Suprapubic skin (tissue), 4 donors: ENCODE results near the gene DCDC2B.

ENCODE experiments used
- POLR2A ChIP-seq, 2 donors: fragments of 450-650 bp; IDR thresholded peaks; one replicate each; pipeline ENCODE4 v1.6.1; 2017; ENCODE audit warnings: antibody characterized with exemption in 2 of 2, mild to moderate bottlenecking in 2 of 2, moderate library complexity in 2 of 2
- POLR2AphosphoS5 ChIP-seq, 3 donors: sonication (generic); formaldehyde crosslinking; IDR thresholded peaks; one replicate each; pipeline ENCODE4 v1.6.1; 2017; ENCODE audit warnings: antibody characterized with exemption in 3 of 3
- TF ChIP-seq, protein P1 (sequence below), 2 donors: fragments of 200-600 bp in 1 of 2; fragments of 450-650 bp in 1 of 2; sonication (generic) in 1 of 2; IDR thresholded peaks; one replicate each; pipeline ENCODE4 v1.5.1; 2016 to 2019; ENCODE audit warnings: antibody characterized with exemption in 2 of 2, mild to moderate bottlenecking in 1 of 2, moderate library complexity in 1 of 2

- TF ChIP-seq, protein P1, sequence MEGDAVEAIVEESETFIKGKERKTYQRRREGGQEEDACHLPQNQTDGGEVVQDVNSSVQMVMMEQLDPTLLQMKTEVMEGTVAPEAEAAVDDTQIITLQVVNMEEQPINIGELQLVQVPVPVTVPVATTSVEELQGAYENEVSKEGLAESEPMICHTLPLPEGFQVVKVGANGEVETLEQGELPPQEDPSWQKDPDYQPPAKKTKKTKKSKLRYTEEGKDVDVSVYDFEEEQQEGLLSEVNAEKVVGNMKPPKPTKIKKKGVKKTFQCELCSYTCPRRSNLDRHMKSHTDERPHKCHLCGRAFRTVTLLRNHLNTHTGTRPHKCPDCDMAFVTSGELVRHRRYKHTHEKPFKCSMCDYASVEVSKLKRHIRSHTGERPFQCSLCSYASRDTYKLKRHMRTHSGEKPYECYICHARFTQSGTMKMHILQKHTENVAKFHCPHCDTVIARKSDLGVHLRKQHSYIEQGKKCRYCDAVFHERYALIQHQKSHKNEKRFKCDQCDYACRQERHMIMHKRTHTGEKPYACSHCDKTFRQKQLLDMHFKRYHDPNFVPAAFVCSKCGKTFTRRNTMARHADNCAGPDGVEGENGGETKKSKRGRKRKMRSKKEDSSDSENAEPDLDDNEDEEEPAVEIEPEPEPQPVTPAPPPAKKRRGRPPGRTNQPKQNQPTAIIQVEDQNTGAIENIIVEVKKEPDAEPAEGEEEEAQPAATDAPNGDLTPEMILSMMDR (IDR thresholded peaks at IDR 0.05) = no peak
- TF ChIP-seq POLR2A (IDR thresholded peaks at IDR 0.05) (no peak), POLR2AphosphoS5 (IDR thresholded peaks at IDR 0.05) (no peak)
These were observed 32.3 kb downstream of the DCDC2B start for GRCh38 chr1:32241001-32241763.
